A549 (cell line): ENCODE results near the gene CHRNB1. TPM values are rescaled to one million over a fixed set of nuclear protein-coding genes. Genes with fewer than 3 reads are reported as not detected.
A peak's percentile ranks its signal among the peaks of the same experiment; 100 is the strongest.

Experiments
- ATAC-seq, 2 experiments: fragments of 200-7000 bp in 1 of 2; fragments of >200 bp in 1 of 2; cut with Nextera tagmentation in 1 of 2; cut with Tn5 transposase in 1 of 2; 3 replicates each; pipeline versions ENCODE4 v1.8.0 to v1.9.1; 2018 to 2020; ENCODE audit warnings: mild to moderate bottlenecking in 1 of 2, moderate library complexity in 1 of 2
- CTCF ChIA-PET: fragments of 300-600 bp; sonication (Branson Sonifier 250); formaldehyde crosslinking; extraction: SDS; loops from one replicate; lab custom pipeline; 2021; ENCODE audit warnings: antibody characterized with exemption, inconsistent platforms; lab: Yijun Ruan, JAX
- POLR2A ChIA-PET: fragments of 350-600 bp; formaldehyde crosslinking; extraction: SDS; loops from one replicate; lab custom pipeline; 2021; ENCODE audit warnings: antibody characterized with exemption, inconsistent platforms; lab: Yijun Ruan, JAX
- DNase-seq, 2 experiments: peaks; one replicate each; pipeline versions ENCODE4 v3.0.0 to v3.0.0-alpha.2; 2011 to 2016; ENCODE audit warnings: low read depth in 1 of 2, low spot score in 1 of 2
- FAIRE-seq: peaks from 2 replicates; lab custom pipeline; 2011; peaks lifted over from hg19 to GRCh38; lab: Jason Lieb, UNC
- H3K27ac ChIP-seq, 2 experiments: fragments of >200 bp; sonication (Bioruptor Twin); formaldehyde crosslinking; 3 replicates each; pipeline ENCODE4 v1.5.1; 2016 to 2017
- H3K4me1 ChIP-seq: fragments of >200 bp; sonication (Bioruptor Twin); formaldehyde crosslinking; 3 replicates; pipeline ENCODE4 v1.6.1; 2016
- H3K4me2 ChIP-seq: fragments of >200 bp; sonication (Bioruptor Twin); formaldehyde crosslinking; 3 replicates; pipeline ENCODE4 v1.6.1; 2016
- H3K4me3 ChIP-seq: fragments of >200 bp; sonication (Bioruptor Twin); formaldehyde crosslinking; 3 replicates; pipeline ENCODE4 v1.5.1; 2016
- H3K9me3 ChIP-seq: fragments of >200 bp; sonication (Bioruptor Twin); formaldehyde crosslinking; 3 replicates; pipeline ENCODE4 v1.6.1; 2016
- ATOH8 ChIP-seq: fragments of 250-450 bp; sonication (Bioruptor Pico); IDR thresholded peaks from 2 replicates; pipeline ENCODE4 v1.5.0; 2020; ENCODE audit warnings: low read depth, mild to moderate bottlenecking, moderate library complexity
- BCL3 ChIP-seq: fragments of >200 bp; sonication (Bioruptor Twin); formaldehyde crosslinking; IDR thresholded peaks from 3 replicates; pipeline ENCODE4 v1.6.1; 2016
- EHMT2 ChIP-seq: fragments of 200-600 bp; sonication (generic); IDR thresholded peaks from 2 replicates; pipeline ENCODE4 v1.6.1; 2016; ENCODE audit warnings: antibody characterized with exemption, low read depth, mild to moderate bottlenecking, moderate library complexity
- ELK1 ChIP-seq: fragments of 150-350 bp; IDR thresholded peaks from 2 replicates; pipeline ENCODE4 v1.6.1; 2014; ENCODE audit warnings: low read depth, mild to moderate bottlenecking, low read length
- ESRRA ChIP-seq: fragments of 150-350 bp; IDR thresholded peaks from 2 replicates; pipeline ENCODE4 v1.6.1; 2014; ENCODE audit warnings: mild to moderate bottlenecking, low read length, borderline replicate concordance
- FOSB ChIP-seq: fragments of 250-450 bp; sonication (Bioruptor Pico); IDR thresholded peaks from 2 replicates; pipeline ENCODE4 v1.5.0; 2020; ENCODE audit warnings: mild to moderate bottlenecking, moderate library complexity
- FOSL2 ChIP-seq, 2 experiments: fragments of 450-650 bp in 1 of 2; fragments of >200 bp in 1 of 2; sonication (Bioruptor Twin) in 1 of 2; formaldehyde crosslinking; IDR thresholded peaks; 2 replicates each; pipeline versions ENCODE4 v1.5.0 to v1.6.1; 2016 to 2020; ENCODE audit warnings: mild to moderate bottlenecking in 1 of 2, moderate library complexity in 1 of 2
- FOXS1 ChIP-seq: fragments of 250-450 bp; sonication (Bioruptor Pico); IDR thresholded peaks from 2 replicates; pipeline ENCODE4 v1.5.0; 2020; ENCODE audit warnings: mild to moderate bottlenecking, moderate library complexity
- HES2 ChIP-seq: fragments of >200 bp; sonication (Bioruptor Twin); formaldehyde crosslinking; IDR thresholded peaks from 2 replicates; pipeline ENCODE4 v1.6.1; 2016
- HMGXB4 ChIP-seq: fragments of 250-450 bp; sonication (Bioruptor Pico); IDR thresholded peaks from 2 replicates; pipeline ENCODE4 v1.5.0; 2021; ENCODE audit warnings: mild to moderate bottlenecking, moderate library complexity, borderline replicate concordance
- KDM5A ChIP-seq: fragments of 200-600 bp; sonication (generic); IDR thresholded peaks from 2 replicates; pipeline ENCODE4 v1.6.1; 2016; ENCODE audit warnings: antibody characterized with exemption, mild to moderate bottlenecking
- MAX ChIP-seq: IDR thresholded peaks from 2 replicates; pipeline ENCODE4 v1.6.1; 2012
- MAZ ChIP-seq: fragments of 150-350 bp; IDR thresholded peaks from 2 replicates; pipeline ENCODE4 v1.6.1; 2014; ENCODE audit warnings: antibody characterized with exemption, low read depth, low read length, borderline replicate concordance
- MYC ChIP-seq: IDR thresholded peaks from 2 replicates; pipeline ENCODE4 v1.6.1; 2012; ENCODE audit warnings: mild to moderate bottlenecking, inconsistent platforms, low read length, improper control_type of control experiment, borderline replicate concordance
- NFE2L2 ChIP-seq: fragments of 150-350 bp; conservative IDR thresholded peaks from 2 replicates; pipeline ENCODE4 v1.6.1; 2014; ENCODE audit warnings: low read length
- NR3C1 ChIP-seq: fragments of >200 bp; sonication (Bioruptor Twin); formaldehyde crosslinking; IDR thresholded peaks from 3 replicates; pipeline ENCODE4 v1.6.1; 2017
- POLR2A ChIP-seq: IDR thresholded peaks from 2 replicates; pipeline ENCODE4 v1.6.1; 2012; ENCODE audit warnings: mild to moderate bottlenecking, low read length
- POLR2AphosphoS2 ChIP-seq: conservative IDR thresholded peaks from 2 replicates; pipeline ENCODE4 v1.6.1; 2012; ENCODE audit warnings: low read length, improper control_type of control experiment, inconsistent platforms
- RAD21 ChIP-seq, 2 experiments: fragments of >200 bp in 1 of 2; sonication (Bioruptor Twin) in 1 of 2; formaldehyde crosslinking in 1 of 2; IDR thresholded peaks in 1 of 2; conservative IDR thresholded peaks in 1 of 2; 2 replicates in 1 of 2; 3 replicates in 1 of 2; pipeline ENCODE4 v1.6.1; 2012 to 2018; ENCODE audit warnings: inconsistent platforms in 1 of 2
- RARB ChIP-seq: fragments of 250-450 bp; sonication (Bioruptor Pico); IDR thresholded peaks from 2 replicates; pipeline ENCODE4 v1.8.0; 2021; ENCODE audit warnings: mild to moderate bottlenecking, moderate library complexity
- RCOR1 ChIP-seq: fragments of 150-350 bp; IDR thresholded peaks from 2 replicates; pipeline ENCODE4 v1.6.1; 2014; ENCODE audit warnings: antibody characterized with exemption, low read length, low read depth
- RNF2 ChIP-seq: fragments of 200-600 bp; sonication (generic); IDR thresholded peaks from 2 replicates; pipeline ENCODE4 v1.6.1; 2016; ENCODE audit warnings: low read depth, mild to moderate bottlenecking, antibody characterized with exemption, moderate library complexity, borderline replicate concordance
- TP53 ChIP-seq: fragments of 250-450 bp; sonication (Bioruptor Pico); IDR thresholded peaks from 2 replicates; pipeline ENCODE4 v1.5.0; 2021; ENCODE audit warnings: mild to moderate bottlenecking, moderate library complexity
- WGBS: methylation state at CpG from one replicate; pipeline ENCODE4 v1.1.6; 2017; ENCODE audit errors: missing lambda C conversion rate; 5-methylcytosine and 5-hydroxymethylcytosine counted together
- polyA plus RNA-seq, 4 experiments: library from polyadenylated mRNA; depleted of rRNA in 3 of 4; stranded (reverse); fragments of >200 nt; fragmentation: RNase III in 1 of 4; extraction: RNeasy Plus Mini Kit Qiagen cat#74134 plus additional on column Dnase treatment in 1 of 4; gene quantifications; 2 replicates in 3 of 4; 3 replicates in 1 of 4; pipeline ENCODE4 v1.2.3, GENCODE V29; 2011 to 2017

CHRNB1 gene
- polyA plus RNA-seq, 2 of the 4 experiments (the other 2 are of a cell fraction): 6.5 to 8.4 TPM

GRCh38 chr17:7484067-7484918, 39.4 kb downstream of the CHRNB1 start, which contains the start of gene POLR2A (continued):
- TF ChIP-seq FOSL2 (IDR thresholded peaks at IDR 0.05): no peak
- TF ChIP-seq FOSL2 (CRISPR knock-in tag; IDR thresholded peaks at IDR 0.05): peak; percentile 42
- no peak for TF ChIP-seq ATOH8
- TF ChIP-seq POLR2A: peak; percentile 99
- peak; percentile 98 for TF ChIP-seq FOSB (CRISPR knock-in tag)
- peak; percentile 96 for TF ChIP-seq TP53 (CRISPR knock-in tag)
- peak; percentile 98 for TF ChIP-seq RARB (CRISPR knock-in tag)
- peak; percentile 100 for TF ChIP-seq BCL3
- TF ChIP-seq EHMT2: no peak
- TF ChIP-seq KDM5A: no peak
- peak; percentile 77; the same call in 1 of the 2 replicates for TF ChIP-seq ESRRA
- TF ChIP-seq MAZ: peak; percentile 86
- TF ChIP-seq FOXS1 (CRISPR knock-in tag): no peak

GRCh38 chr17:7484919-7485377, 40.1 kb downstream of the CHRNB1 start:
- DNase-seq (no peak), ATAC-seq (no peak; a peak in 2 of 6 replicates)
- H3K4me1 ChIP-seq: peaks cover 49% of the 10 kb centered on the region
- peak overlapping the region; percentile 80 for H3K4me2 ChIP-seq
- H3K27ac ChIP-seq: peak overlapping the region; percentile 71 to 91
- H3K4me3 ChIP-seq: peak overlapping the region; percentile 70
- WGBS: 1% methylated on average over 19 of the region's 19 CpGs
- no peak for TF ChIP-seq RNF2
- TF ChIP-seq POLR2AphosphoS2: 0 out of 2 replicates have a peak, but pooled peaks have one; percentile 16
- TF ChIP-seq NR3C1: no peak
- TF ChIP-seq MYC: 0 out of 2 replicates have a peak, but pooled peaks have one; percentile 54
- TF ChIP-seq, all 56 proteins: peak for 2
- no peaks in the 10 kb centered on the region for H3K9me3 ChIP-seq
- ChIA-PET CTCF (interaction anchor here (1.0 to 4.9 kb wide), 8 partner anchors 9 to 129 kb away, joined by 4 to 41 read pairs (median 14); partner anchors contain the start of genes SENP3, TMEM95 and TNFSF12), POLR2A (interaction anchor here (0.6 to 3.6 kb wide), 29 partner anchors 9 to 372 kb away, joined by 3 to 33 read pairs (median 6); partner anchors contain the start of genes CD68, CHRNB1, SENP3 and TMEM102)
- no peak for FAIRE-seq

- CTCF ChIA-PET: interaction anchor here (0.7 to 4.9 kb wide), 9 partner anchors 10 to 420 kb away, joined by 3 to 41 read pairs (median 5); partner anchors contain the start of genes SENP3 and TMEM95
- H3K27ac ChIP-seq: peak overlapping the region; percentile 71 to 91; a peak in 3 of 6 replicates
Measured at GRCh38 chr17:7486181-7486580, 41.3 kb downstream of the CHRNB1 start.

GRCh38 chr17:7490144-7490543, 45.3 kb downstream of the CHRNB1 start:
- Histone ChIP-seq H3K4me1 (peaks cover 39% of the 10 kb centered on the region), H3K4me2 (no peak overlapping the region), H3K27ac (no peak overlapping the region), H3K4me3 (no peak overlapping the region), H3K9me3 (no peaks in the 10 kb centered on the region)
- CTCF ChIA-PET: interaction anchor here (0.7 to 5.2 kb wide), 4 partner anchors 24 to 135 kb away, joined by 3 to 38 read pairs (median 8); no protein-coding TSS in a partner anchor
- POLR2A ChIA-PET: no interaction called here
- DNase-seq (no peak), FAIRE-seq (no peak), ATAC-seq (no peak)
- 85% methylated on average over 8 of the region's 8 CpGs for WGBS
- TF ChIP-seq RNF2: no peak
- TF ChIP-seq POLR2AphosphoS2: no peak
- TF ChIP-seq RCOR1: no peak
- TF ChIP-seq ELK1: no peak
- TF ChIP-seq EHMT2: no peak
- no peak for TF ChIP-seq NFE2L2
- no peak for TF ChIP-seq HES2
- no peak for TF ChIP-seq HMGXB4
- TF ChIP-seq MAX: no peak
- TF ChIP-seq FOXS1 (CRISPR knock-in tag): no peak

More at GRCh38 chr17:7486181-7486580, 41.3 kb downstream of the CHRNB1 start:
- no peak for TF ChIP-seq RAD21 (conservative IDR thresholded peaks at IDR 0.05 in 1 of 2, IDR thresholded peaks at IDR 0.05 in 1 of 2)
- WGBS: 72% methylated on average over 3 of the region's 3 CpGs
- peak overlapping the region; percentile 70 for H3K4me3 ChIP-seq
- FAIRE-seq (no peak), ATAC-seq (no peak), DNase-seq (no peak)
- peak overlapping the region; percentile 80 for H3K4me2 ChIP-seq
- POLR2A ChIA-PET: interaction anchor here (1.3 to 3.6 kb wide), 3 partner anchors 46 to 82 kb away, joined by 3 to 33 read pairs (median 6); partner anchors contain the start of genes SENP3 and TMEM256
- H3K9me3 ChIP-seq: no peaks in the 10 kb centered on the region
- H3K4me1 ChIP-seq: peaks cover 39% of the 10 kb centered on the region
